ENCODE data around the gene OSBPL1A. TPM values are rescaled to one million over a fixed set of nuclear protein-coding genes. Genes with fewer than 3 reads are reported as not detected.

OSBPL1A gene
- total RNA-seq, 1 experiment from 2014 or later = 53.1 TPM

DNA sequence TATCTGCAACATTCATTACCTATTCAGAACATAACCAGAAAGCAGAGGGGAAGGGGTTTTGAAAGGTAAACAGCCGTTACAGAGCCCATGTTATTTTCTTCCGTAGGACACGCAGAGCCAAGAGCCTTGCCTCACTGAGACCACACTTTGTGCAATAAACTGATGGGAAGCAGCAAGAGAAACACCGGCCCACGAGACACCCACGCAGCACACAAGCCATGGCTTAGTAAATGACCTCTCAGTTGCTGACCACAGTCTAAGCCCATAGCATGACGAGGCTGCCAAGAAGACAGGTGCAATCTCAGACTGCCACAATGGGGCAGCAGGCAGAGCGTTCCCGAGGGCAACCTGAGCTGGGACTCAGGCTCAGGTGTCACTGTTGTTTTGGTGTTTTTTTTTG is 199.2 kb downstream of the OSBPL1A start:
- TF ChIP-seq FOXK1 (CRISPR knock-in tag; IDR thresholded peaks at IDR 0.05) = no peak
- TF ChIP-seq TCF7 (CRISPR knock-in tag; IDR thresholded peaks at IDR 0.05; ENCODE audit: low read depth) = no peak
- TF ChIP-seq, protein P1, sequence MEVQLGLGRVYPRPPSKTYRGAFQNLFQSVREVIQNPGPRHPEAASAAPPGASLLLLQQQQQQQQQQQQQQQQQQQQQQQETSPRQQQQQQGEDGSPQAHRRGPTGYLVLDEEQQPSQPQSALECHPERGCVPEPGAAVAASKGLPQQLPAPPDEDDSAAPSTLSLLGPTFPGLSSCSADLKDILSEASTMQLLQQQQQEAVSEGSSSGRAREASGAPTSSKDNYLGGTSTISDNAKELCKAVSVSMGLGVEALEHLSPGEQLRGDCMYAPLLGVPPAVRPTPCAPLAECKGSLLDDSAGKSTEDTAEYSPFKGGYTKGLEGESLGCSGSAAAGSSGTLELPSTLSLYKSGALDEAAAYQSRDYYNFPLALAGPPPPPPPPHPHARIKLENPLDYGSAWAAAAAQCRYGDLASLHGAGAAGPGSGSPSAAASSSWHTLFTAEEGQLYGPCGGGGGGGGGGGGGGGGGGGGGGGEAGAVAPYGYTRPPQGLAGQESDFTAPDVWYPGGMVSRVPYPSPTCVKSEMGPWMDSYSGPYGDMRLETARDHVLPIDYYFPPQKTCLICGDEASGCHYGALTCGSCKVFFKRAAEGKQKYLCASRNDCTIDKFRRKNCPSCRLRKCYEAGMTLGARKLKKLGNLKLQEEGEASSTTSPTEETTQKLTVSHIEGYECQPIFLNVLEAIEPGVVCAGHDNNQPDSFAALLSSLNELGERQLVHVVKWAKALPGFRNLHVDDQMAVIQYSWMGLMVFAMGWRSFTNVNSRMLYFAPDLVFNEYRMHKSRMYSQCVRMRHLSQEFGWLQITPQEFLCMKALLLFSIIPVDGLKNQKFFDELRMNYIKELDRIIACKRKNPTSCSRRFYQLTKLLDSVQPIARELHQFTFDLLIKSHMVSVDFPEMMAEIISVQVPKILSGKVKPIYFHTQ (CRISPR knock-in tag; IDR thresholded peaks at IDR 0.05) = no peak
- no peak for TF ChIP-seq TEAD4 (CRISPR knock-in tag; IDR thresholded peaks at IDR 0.05)
- TF ChIP-seq OVOL2 (CRISPR knock-in tag; IDR thresholded peaks at IDR 0.05; ENCODE audit: borderline replicate concordance) = no peak
- no peaks in the 10 kb centered on the region for H3K9me3 Mint-ChIP-seq
- CTCF ChIA-PET = interaction anchor here (1.2 to 2.6 kb wide), 2 partner anchors 21 to 290 kb away, joined by 3 to 13 read pairs; no protein-coding TSS in a partner anchor
- ATAC-seq = no peak
- no peak overlapping the region for H3K27ac Mint-ChIP-seq
- POLR2A ChIA-PET = no interaction called here
- no peaks in the 10 kb centered on the region for H3K27me3 Mint-ChIP-seq (ENCODE audit: low read depth)
- H3K36me3 Mint-ChIP-seq = no peaks in the 10 kb centered on the region
- DNase-seq (ENCODE audit: low spot score) = no peak
- no peak overlapping the region for H3K4me3 Mint-ChIP-seq
- H3K4me1 Mint-ChIP-seq = 0 out of 2 replicates have a peak, but pooled peaks cover 2% of the 10 kb centered on the region

GRCh38 chr18:24197412-24197811 is 200.2 kb downstream of the OSBPL1A start:
- ChIA-PET CTCF (interaction anchor here (1.1 to 2.6 kb wide), 3 partner anchors 20 to 291 kb away, joined by 3 to 13 read pairs (median 5); no protein-coding TSS in a partner anchor), POLR2A (no interaction called here)
- TF ChIP-seq FOXK1 (CRISPR knock-in tag; IDR thresholded peaks at IDR 0.05) (no peak), NR1H2 (CRISPR knock-in tag; IDR thresholded peaks at IDR 0.05) (no peak), IRF1 (CRISPR knock-in tag; IDR thresholded peaks at IDR 0.05) (no peak), ZNF671 (CRISPR knock-in tag; IDR thresholded peaks at IDR 0.05) (no peak), JUN (CRISPR knock-in tag; IDR thresholded peaks at IDR 0.05) (no peak)
- TF ChIP-seq, protein P2, sequence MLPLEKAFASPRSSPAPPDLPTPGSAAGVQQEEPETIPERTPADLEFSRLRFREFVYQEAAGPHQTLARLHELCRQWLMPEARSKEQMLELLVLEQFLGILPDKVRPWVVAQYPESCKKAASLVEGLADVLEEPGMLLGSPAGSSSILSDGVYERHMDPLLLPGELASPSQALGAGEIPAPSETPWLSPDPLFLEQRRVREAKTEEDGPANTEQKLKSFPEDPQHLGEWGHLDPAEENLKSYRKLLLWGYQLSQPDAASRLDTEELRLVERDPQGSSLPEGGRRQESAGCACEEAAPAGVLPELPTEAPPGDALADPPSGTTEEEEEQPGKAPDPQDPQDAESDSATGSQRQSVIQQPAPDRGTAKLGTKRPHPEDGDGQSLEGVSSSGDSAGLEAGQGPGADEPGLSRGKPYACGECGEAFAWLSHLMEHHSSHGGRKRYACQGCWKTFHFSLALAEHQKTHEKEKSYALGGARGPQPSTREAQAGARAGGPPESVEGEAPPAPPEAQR (CRISPR knock-in tag; IDR thresholded peaks at IDR 0.05) = no peak
- TF ChIP-seq, protein P3, sequence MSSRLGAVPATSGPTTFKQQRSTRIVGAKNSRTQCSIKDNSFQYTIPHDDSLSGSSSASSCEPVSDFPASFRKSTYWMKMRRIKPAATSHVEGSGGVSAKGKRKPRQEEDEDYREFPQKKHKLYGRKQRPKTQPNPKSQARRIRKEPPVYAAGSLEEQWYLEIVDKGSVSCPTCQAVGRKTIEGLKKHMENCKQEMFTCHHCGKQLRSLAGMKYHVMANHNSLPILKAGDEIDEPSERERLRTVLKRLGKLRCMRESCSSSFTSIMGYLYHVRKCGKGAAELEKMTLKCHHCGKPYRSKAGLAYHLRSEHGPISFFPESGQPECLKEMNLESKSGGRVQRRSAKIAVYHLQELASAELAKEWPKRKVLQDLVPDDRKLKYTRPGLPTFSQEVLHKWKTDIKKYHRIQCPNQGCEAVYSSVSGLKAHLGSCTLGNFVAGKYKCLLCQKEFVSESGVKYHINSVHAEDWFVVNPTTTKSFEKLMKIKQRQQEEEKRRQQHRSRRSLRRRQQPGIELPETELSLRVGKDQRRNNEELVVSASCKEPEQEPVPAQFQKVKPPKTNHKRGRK (CRISPR knock-in tag; IDR thresholded peaks at IDR 0.05; ENCODE audit: borderline replicate concordance) = no peak
- Mint-ChIP-seq H3K27me3 (ENCODE audit: low read depth) (no peaks in the 10 kb centered on the region), H3K4me1 (0 out of 2 replicates have a peak, but pooled peaks cover 5% of the 10 kb centered on the region), H3K9me3 (no peaks in the 10 kb centered on the region), H3K27ac (no peak overlapping the region), H3K36me3 (no peaks in the 10 kb centered on the region), H3K4me3 (no peak overlapping the region)
- DNase-seq (ENCODE audit: low spot score) (no peak), ATAC-seq (no peak)

- ChIA-PET POLR2A (no interaction called here), CTCF (interaction anchor here (1.1 kb wide), 1 partner anchor 20 kb away, joined by 5 read pairs; no protein-coding TSS in a partner anchor)
- H3K36me3 Mint-ChIP-seq = no peaks in the 10 kb centered on the region
- DNase-seq (ENCODE audit: low spot score) = no peak
- H3K27me3 Mint-ChIP-seq (ENCODE audit: low read depth) = no peaks in the 10 kb centered on the region
- H3K9me3 Mint-ChIP-seq = no peaks in the 10 kb centered on the region
- H3K4me1 Mint-ChIP-seq = 0 out of 2 replicates have a peak, but pooled peaks cover 5% of the 10 kb centered on the region
- H3K27ac Mint-ChIP-seq = no peak overlapping the region
- H3K4me3 Mint-ChIP-seq = no peak overlapping the region
- ATAC-seq = no peak
- TF ChIP-seq, protein P4, sequence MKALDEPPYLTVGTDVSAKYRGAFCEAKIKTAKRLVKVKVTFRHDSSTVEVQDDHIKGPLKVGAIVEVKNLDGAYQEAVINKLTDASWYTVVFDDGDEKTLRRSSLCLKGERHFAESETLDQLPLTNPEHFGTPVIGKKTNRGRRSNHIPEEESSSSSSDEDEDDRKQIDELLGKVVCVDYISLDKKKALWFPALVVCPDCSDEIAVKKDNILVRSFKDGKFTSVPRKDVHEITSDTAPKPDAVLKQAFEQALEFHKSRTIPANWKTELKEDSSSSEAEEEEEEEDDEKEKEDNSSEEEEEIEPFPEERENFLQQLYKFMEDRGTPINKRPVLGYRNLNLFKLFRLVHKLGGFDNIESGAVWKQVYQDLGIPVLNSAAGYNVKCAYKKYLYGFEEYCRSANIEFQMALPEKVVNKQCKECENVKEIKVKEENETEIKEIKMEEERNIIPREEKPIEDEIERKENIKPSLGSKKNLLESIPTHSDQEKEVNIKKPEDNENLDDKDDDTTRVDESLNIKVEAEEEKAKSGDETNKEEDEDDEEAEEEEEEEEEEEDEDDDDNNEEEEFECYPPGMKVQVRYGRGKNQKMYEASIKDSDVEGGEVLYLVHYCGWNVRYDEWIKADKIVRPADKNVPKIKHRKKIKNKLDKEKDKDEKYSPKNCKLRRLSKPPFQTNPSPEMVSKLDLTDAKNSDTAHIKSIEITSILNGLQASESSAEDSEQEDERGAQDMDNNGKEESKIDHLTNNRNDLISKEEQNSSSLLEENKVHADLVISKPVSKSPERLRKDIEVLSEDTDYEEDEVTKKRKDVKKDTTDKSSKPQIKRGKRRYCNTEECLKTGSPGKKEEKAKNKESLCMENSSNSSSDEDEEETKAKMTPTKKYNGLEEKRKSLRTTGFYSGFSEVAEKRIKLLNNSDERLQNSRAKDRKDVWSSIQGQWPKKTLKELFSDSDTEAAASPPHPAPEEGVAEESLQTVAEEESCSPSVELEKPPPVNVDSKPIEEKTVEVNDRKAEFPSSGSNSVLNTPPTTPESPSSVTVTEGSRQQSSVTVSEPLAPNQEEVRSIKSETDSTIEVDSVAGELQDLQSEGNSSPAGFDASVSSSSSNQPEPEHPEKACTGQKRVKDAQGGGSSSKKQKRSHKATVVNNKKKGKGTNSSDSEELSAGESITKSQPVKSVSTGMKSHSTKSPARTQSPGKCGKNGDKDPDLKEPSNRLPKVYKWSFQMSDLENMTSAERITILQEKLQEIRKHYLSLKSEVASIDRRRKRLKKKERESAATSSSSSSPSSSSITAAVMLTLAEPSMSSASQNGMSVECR (CRISPR knock-in tag; IDR thresholded peaks at IDR 0.05; ENCODE audit: borderline replicate concordance) = no peak
- TF ChIP-seq, protein P5, sequence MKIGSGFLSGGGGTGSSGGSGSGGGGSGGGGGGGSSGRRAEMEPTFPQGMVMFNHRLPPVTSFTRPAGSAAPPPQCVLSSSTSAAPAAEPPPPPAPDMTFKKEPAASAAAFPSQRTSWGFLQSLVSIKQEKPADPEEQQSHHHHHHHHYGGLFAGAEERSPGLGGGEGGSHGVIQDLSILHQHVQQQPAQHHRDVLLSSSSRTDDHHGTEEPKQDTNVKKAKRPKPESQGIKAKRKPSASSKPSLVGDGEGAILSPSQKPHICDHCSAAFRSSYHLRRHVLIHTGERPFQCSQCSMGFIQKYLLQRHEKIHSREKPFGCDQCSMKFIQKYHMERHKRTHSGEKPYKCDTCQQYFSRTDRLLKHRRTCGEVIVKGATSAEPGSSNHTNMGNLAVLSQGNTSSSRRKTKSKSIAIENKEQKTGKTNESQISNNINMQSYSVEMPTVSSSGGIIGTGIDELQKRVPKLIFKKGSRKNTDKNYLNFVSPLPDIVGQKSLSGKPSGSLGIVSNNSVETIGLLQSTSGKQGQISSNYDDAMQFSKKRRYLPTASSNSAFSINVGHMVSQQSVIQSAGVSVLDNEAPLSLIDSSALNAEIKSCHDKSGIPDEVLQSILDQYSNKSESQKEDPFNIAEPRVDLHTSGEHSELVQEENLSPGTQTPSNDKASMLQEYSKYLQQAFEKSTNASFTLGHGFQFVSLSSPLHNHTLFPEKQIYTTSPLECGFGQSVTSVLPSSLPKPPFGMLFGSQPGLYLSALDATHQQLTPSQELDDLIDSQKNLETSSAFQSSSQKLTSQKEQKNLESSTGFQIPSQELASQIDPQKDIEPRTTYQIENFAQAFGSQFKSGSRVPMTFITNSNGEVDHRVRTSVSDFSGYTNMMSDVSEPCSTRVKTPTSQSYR (CRISPR knock-in tag; IDR thresholded peaks at IDR 0.05) = no peak
- TF ChIP-seq RELA (CRISPR knock-in tag; IDR thresholded peaks at IDR 0.05; ENCODE audit: borderline replicate concordance) (no peak), ESRRA (CRISPR knock-in tag; IDR thresholded peaks at IDR 0.05; ENCODE audit: borderline replicate concordance) (no peak), SOX15 (CRISPR knock-in tag; IDR thresholded peaks at IDR 0.05) (no peak), E2F5 (CRISPR knock-in tag; IDR thresholded peaks at IDR 0.05) (no peak)
These were observed 200.9 kb downstream of the OSBPL1A start for GRCh38 chr18:24196764-24197163.

All from WTC11 (cell line).